ENCODE data around the gene FARP1.

FARP1 gene

GRCh38 chr13:98203646-98204326 lies 60.9 kb downstream of the FARP1 start:
- DNase-seq = no peak

- no peak for DNase-seq
These were observed 61.7 kb downstream of the FARP1 start for GRCh38 chr13:98204546-98204945.

- no peak for DNase-seq
These were observed 64.1 kb downstream of the FARP1 start for GRCh38 chr13:98206946-98207345.

- DNase-seq = no peak
These were observed 64.5 kb downstream of the FARP1 start for GRCh38 chr13:98207416-98207815.

- DNase-seq = no peak
These were observed 65.7 kb downstream of the FARP1 start for GRCh38 chr13:98208606-98209005.

- DNase-seq = no peak
These were observed 69.9 kb downstream of the FARP1 start for GRCh38 chr13:98212763-98213162.

- DNase-seq = no peak
These were observed 70.5 kb downstream of the FARP1 start for GRCh38 chr13:98213354-98213753.

GRCh38 chr13:98214008-98214643 lies 71.2 kb downstream of the FARP1 start:
- no peak for DNase-seq

GRCh38 chr13:98214707-98215106 lies 71.8 kb downstream of the FARP1 start:
- DNase-seq = no peak

GRCh38 chr13:98215508-98215907 lies 72.6 kb downstream of the FARP1 start:
- no peak for DNase-seq

GRCh38 chr13:98216135-98216565 lies 73.3 kb downstream of the FARP1 start:
- no peak for DNase-seq

- DNase-seq = no peak
These were observed 73.9 kb downstream of the FARP1 start for GRCh38 chr13:98216711-98217285.

- no peak for DNase-seq
These were observed 74.7 kb downstream of the FARP1 start for GRCh38 chr13:98217597-98217996.

GRCh38 chr13:98219685-98220084 lies 76.8 kb downstream of the FARP1 start:
- no peak for DNase-seq

GRCh38 chr13:98220271-98220791 lies 77.4 kb downstream of the FARP1 start:
- no peak for DNase-seq

GRCh38 chr13:98221234-98221633 lies 78.3 kb downstream of the FARP1 start:
- no peak for DNase-seq

GRCh38 chr13:98222081-98222554 lies 79.2 kb downstream of the FARP1 start:
- DNase-seq = no peak

- DNase-seq = no peak
These were observed 79.9 kb downstream of the FARP1 start for GRCh38 chr13:98222816-98223215.

- DNase-seq = no peak
These were observed 80.8 kb downstream of the FARP1 start for GRCh38 chr13:98223741-98224140.

GRCh38 chr13:98224557-98224956 lies 81.7 kb downstream of the FARP1 start:
- DNase-seq = no peak

GRCh38 chr13:98225036-98225940 lies 82.4 kb downstream of the FARP1 start:
- DNase-seq = no peak

GRCh38 chr13:98226496-98226895 lies 83.6 kb downstream of the FARP1 start:
- DNase-seq = no peak
